ENCODE measurements around the gene RAB43.

The RAB43 gene

DNA sequence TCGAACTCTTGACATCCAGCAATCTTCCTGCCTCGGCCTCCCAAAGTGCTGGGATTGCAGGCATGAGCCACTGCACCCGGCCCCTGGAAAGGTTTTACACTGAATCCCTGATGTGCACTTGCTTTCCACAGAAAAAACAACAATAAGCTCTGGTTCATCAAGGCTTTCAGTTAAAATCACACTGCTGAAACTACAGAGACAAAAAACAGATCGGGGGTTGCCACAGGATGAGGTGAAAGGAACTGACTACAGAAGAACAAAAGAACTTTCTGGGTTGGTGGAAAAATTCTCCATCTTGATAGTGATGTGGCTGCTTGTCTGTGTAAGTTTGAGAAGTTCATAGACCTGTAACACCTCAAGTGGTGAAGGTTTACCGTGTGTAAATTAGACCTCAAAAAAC is 2.9 kb downstream of the RAB43 start:
- H3K27ac ChIP-seq (ENCODE audit: extremely low read depth, low read depth, low read length) = no peak overlapping the region
- TF ChIP-seq, protein P1, sequence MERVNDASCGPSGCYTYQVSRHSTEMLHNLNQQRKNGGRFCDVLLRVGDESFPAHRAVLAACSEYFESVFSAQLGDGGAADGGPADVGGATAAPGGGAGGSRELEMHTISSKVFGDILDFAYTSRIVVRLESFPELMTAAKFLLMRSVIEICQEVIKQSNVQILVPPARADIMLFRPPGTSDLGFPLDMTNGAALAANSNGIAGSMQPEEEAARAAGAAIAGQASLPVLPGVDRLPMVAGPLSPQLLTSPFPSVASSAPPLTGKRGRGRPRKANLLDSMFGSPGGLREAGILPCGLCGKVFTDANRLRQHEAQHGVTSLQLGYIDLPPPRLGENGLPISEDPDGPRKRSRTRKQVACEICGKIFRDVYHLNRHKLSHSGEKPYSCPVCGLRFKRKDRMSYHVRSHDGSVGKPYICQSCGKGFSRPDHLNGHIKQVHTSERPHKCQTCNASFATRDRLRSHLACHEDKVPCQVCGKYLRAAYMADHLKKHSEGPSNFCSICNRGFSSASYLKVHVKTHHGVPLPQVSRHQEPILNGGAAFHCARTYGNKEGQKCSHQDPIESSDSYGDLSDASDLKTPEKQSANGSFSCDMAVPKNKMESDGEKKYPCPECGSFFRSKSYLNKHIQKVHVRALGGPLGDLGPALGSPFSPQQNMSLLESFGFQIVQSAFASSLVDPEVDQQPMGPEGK (tag by site-specific recombination; IDR thresholded peaks at IDR 0.05) = no peak
- TF ChIP-seq ZNF776 (tag by site-specific recombination; IDR thresholded peaks at IDR 0.05; ENCODE audit: borderline replicate concordance) (no peak), ZNF133 (tag by site-specific recombination; IDR thresholded peaks at IDR 0.05) (no peak), OSR2 (tag by site-specific recombination; IDR thresholded peaks at IDR 0.05) (no peak)
- TF ChIP-seq, protein P2, sequence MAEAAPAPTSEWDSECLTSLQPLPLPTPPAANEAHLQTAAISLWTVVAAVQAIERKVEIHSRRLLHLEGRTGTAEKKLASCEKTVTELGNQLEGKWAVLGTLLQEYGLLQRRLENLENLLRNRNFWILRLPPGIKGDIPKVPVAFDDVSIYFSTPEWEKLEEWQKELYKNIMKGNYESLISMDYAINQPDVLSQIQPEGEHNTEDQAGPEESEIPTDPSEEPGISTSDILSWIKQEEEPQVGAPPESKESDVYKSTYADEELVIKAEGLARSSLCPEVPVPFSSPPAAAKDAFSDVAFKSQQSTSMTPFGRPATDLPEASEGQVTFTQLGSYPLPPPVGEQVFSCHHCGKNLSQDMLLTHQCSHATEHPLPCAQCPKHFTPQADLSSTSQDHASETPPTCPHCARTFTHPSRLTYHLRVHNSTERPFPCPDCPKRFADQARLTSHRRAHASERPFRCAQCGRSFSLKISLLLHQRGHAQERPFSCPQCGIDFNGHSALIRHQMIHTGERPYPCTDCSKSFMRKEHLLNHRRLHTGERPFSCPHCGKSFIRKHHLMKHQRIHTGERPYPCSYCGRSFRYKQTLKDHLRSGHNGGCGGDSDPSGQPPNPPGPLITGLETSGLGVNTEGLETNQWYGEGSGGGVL (tag by site-specific recombination; IDR thresholded peaks at IDR 0.05) = no peak
- CTCF ChIA-PET = no interaction called here
- no peaks in the 10 kb centered on the region for H3K9me3 ChIP-seq (ENCODE audit: control insufficient read depth, insufficient read depth, low read depth, low read length)
- POLR2A ChIA-PET = no interaction called here
- no peak overlapping the region for H3K4me3 ChIP-seq (ENCODE audit: low read depth, low read length)
- peaks cover 0 to 6% of the 10 kb centered on the region in 2 experiments; a peak in 2 of 3 replicates for H3K36me3 ChIP-seq (ENCODE audit: control insufficient read depth in 2 of 2, insufficient read depth in 1 of 2, low read length in 2 of 2)
- peaks cover 15% of the 10 kb centered on the region for H3K4me1 ChIP-seq (ENCODE audit: control insufficient read depth, insufficient read depth, low read length)

DNA sequence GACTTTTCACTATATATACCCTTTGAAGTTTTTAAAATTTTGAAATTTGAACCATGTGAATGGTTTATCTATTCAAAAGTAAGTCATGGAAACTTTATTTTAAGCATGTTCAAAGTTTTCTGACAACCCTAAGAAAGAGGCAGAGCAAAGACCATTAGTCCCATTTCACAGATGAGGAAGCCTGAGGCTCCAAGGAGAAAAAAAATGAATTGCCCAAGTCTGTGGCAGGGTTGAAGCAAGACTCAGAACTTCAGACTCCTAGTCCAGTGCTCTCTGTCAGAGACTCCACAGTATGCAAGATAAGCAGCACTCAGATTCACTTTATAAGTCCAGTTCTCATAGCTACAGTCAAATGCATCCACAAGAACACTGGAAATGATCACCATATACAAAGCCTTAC is 4.5 kb downstream of the RAB43 start:
- peaks cover 15% of the 10 kb centered on the region for H3K4me1 ChIP-seq (ENCODE audit: control insufficient read depth, insufficient read depth, low read length)

DNA sequence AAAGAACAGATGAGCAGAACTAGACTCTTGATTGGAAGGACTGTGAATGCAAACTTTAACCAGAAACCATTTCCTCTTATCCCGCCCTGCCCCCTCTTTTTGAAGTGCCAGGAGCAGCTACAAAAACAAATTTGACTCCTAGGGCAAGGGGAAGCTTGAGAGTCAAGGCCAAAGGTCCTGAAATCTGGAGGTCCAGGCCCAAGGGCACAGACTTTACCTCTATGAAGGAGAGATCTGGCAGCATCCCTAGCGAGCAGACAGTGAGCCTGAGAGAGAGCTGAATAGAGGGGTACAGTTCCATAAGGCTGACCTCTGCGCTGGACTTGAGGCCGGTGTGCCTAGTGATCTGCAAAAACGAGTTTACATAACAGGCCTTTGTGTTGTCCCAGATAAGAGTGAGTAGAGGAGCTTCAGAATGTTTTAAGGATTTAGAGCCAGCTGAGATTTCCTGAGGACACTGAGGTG is 5.1 kb downstream of the RAB43 start:
- peaks cover 15% of the 10 kb centered on the region for H3K4me1 ChIP-seq (ENCODE audit: control insufficient read depth, insufficient read depth, low read length)
- no peak overlapping the region for H3K27ac ChIP-seq (ENCODE audit: extremely low read depth, low read depth, low read length)
- no peak overlapping the region for H3K4me3 ChIP-seq (ENCODE audit: low read depth, low read length)
- ChIA-PET CTCF (interaction anchor here (0.6 to 1.2 kb wide), 4 partner anchors 63 to 451 kb away, joined by 3 to 6 read pairs (median 4); no protein-coding TSS in a partner anchor), POLR2A (no interaction called here)
- no peaks in the 10 kb centered on the region for H3K9me3 ChIP-seq (ENCODE audit: control insufficient read depth, insufficient read depth, low read depth, low read length)
- H3K36me3 ChIP-seq (ENCODE audit: control insufficient read depth in 2 of 2, insufficient read depth in 1 of 2, low read length in 2 of 2) = peaks cover 0 to 6% of the 10 kb centered on the region in 2 experiments; a peak in 2 of 3 replicates
- TF ChIP-seq, protein P3, sequence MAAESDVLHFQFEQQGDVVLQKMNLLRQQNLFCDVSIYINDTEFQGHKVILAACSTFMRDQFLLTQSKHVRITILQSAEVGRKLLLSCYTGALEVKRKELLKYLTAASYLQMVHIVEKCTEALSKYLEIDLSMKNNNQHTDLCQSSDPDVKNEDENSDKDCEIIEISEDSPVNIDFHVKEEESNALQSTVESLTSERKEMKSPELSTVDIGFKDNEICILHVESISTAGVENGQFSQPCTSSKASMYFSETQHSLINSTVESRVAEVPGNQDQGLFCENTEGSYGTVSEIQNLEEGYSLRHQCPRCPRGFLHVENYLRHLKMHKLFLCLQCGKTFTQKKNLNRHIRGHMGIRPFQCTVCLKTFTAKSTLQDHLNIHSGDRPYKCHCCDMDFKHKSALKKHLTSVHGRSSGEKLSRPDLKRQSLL (tag by site-specific recombination; IDR thresholded peaks at IDR 0.05) = no peak
- TF ChIP-seq SP2 (tag by site-specific recombination; IDR thresholded peaks at IDR 0.05) = no peak
- TF ChIP-seq ZNF114 (tag by site-specific recombination; IDR thresholded peaks at IDR 0.05) = no peak
- no peak for TF ChIP-seq ZNF211 (tag by site-specific recombination; IDR thresholded peaks at IDR 0.05; ENCODE audit: low read depth)
- no peak for TF ChIP-seq SALL2 (tag by site-specific recombination; IDR thresholded peaks at IDR 0.05; ENCODE audit: borderline replicate concordance)
- no peak for TF ChIP-seq BCL11B (tag by site-specific recombination; IDR thresholded peaks at IDR 0.05; ENCODE audit: low read depth)
- no peak for TF ChIP-seq REPIN1 (tag by site-specific recombination; IDR thresholded peaks at IDR 0.05; ENCODE audit: low read depth)
- TF ChIP-seq, protein P4, sequence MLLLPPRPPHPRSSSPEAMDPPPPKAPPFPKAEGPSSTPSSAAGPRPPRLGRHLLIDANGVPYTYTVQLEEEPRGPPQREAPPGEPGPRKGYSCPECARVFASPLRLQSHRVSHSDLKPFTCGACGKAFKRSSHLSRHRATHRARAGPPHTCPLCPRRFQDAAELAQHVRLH (tag by site-specific recombination; IDR thresholded peaks at IDR 0.05) = no peak
- TF ChIP-seq ZFHX2 (tag by site-specific recombination; conservative IDR thresholded peaks at IDR 0.05) = no peak
- no peak for TF ChIP-seq TCF7L2 (IDR thresholded peaks at IDR 0.05; ENCODE audit: borderline replicate concordance, low read depth, low read length)

More for the DNA sequence above, 4.5 kb downstream of the RAB43 start:
- TF ChIP-seq ZNF600 (tag by site-specific recombination; IDR thresholded peaks at IDR 0.05) = no peak
- no peak for TF ChIP-seq ZNF544 (tag by site-specific recombination; IDR thresholded peaks at IDR 0.05)
- TF ChIP-seq ZNF416 (tag by site-specific recombination; IDR thresholded peaks at IDR 0.05) = no peak
- TF ChIP-seq ZNF677 (tag by site-specific recombination; IDR thresholded peaks at IDR 0.05) = no peak
- TF ChIP-seq KLF16 (tag by site-specific recombination; IDR thresholded peaks at IDR 0.05) = no peak
- no peak for TF ChIP-seq ZNF114 (tag by site-specific recombination; IDR thresholded peaks at IDR 0.05)
- TF ChIP-seq ZNF792 (tag by site-specific recombination; IDR thresholded peaks at IDR 0.05) = no peak
- TF ChIP-seq, protein P5, sequence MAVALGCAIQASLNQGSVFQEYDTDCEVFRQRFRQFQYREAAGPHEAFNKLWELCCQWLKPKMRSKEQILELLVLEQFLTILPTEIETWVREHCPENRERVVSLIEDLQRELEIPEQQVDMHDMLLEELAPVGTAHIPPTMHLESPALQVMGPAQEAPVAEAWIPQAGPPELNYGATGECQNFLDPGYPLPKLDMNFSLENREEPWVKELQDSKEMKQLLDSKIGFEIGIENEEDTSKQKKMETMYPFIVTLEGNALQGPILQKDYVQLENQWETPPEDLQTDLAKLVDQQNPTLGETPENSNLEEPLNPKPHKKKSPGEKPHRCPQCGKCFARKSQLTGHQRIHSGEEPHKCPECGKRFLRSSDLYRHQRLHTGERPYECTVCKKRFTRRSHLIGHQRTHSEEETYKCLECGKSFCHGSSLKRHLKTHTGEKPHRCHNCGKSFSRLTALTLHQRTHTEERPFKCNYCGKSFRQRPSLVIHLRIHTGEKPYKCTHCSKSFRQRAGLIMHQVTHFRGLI (tag by site-specific recombination; IDR thresholded peaks at IDR 0.05) = no peak
- no peak for TF ChIP-seq ZNF530 (tag by site-specific recombination; IDR thresholded peaks at IDR 0.05; ENCODE audit: low read depth)
- TF ChIP-seq ZNF514 (tag by site-specific recombination; IDR thresholded peaks at IDR 0.05) = no peak
- TF ChIP-seq, protein P6, sequence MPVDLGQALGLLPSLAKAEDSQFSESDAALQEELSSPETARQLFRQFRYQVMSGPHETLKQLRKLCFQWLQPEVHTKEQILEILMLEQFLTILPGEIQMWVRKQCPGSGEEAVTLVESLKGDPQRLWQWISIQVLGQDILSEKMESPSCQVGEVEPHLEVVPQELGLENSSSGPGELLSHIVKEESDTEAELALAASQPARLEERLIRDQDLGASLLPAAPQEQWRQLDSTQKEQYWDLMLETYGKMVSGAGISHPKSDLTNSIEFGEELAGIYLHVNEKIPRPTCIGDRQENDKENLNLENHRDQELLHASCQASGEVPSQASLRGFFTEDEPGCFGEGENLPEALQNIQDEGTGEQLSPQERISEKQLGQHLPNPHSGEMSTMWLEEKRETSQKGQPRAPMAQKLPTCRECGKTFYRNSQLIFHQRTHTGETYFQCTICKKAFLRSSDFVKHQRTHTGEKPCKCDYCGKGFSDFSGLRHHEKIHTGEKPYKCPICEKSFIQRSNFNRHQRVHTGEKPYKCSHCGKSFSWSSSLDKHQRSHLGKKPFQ (tag by site-specific recombination; IDR thresholded peaks at IDR 0.05) = no peak
- TF ChIP-seq ZNF311 (tag by site-specific recombination; IDR thresholded peaks at IDR 0.05; ENCODE audit: borderline replicate concordance) = no peak
- Histone ChIP-seq H3K36me3 (ENCODE audit: control insufficient read depth in 2 of 2, insufficient read depth in 1 of 2, low read length in 2 of 2) (peaks cover 0 to 6% of the 10 kb centered on the region in 2 experiments; a peak in 2 of 3 replicates), H3K27ac (ENCODE audit: extremely low read depth, low read depth, low read length) (no peak overlapping the region), H3K9me3 (ENCODE audit: control insufficient read depth, insufficient read depth, low read depth, low read length) (no peaks in the 10 kb centered on the region), H3K4me3 (ENCODE audit: low read depth, low read length) (no peak overlapping the region)
- ChIA-PET POLR2A (no interaction called here), CTCF (interaction anchor here (0.6 to 1.2 kb wide), 4 partner anchors 63 to 450 kb away, joined by 3 to 6 read pairs (median 4); no protein-coding TSS in a partner anchor)
